OCI-LY1 (cell line): ENCODE measurements around the gene KRTCAP3.

Experiments
- H2AFZ ChIP-seq: fragments of 200-600 bp; sonication (generic), shearing (Covaris generic); 2 replicates; pipeline ENCODE4 v1.6.0; 2014; ENCODE audit warnings: antibody characterized with exemption, mild to moderate bottlenecking, low read length
- H3F3A ChIP-seq: fragments of 200-600 bp; sonication (generic), shearing (Covaris generic); 2 replicates; pipeline ENCODE4 v1.6.0; 2014; ENCODE audit warnings: mild to moderate bottlenecking, antibody characterized with exemption, low read length, moderate library complexity; ENCODE audit not compliant: insufficient read depth
- H3K27ac ChIP-seq: fragments of 200-600 bp; sonication (generic); 2 replicates; pipeline ENCODE4 v1.5.1; 2014; ENCODE audit warnings: low read length, mixed run types, mild to moderate bottlenecking, low read depth; ENCODE audit not compliant: poor library complexity, severe bottlenecking
- H3K27me3 ChIP-seq: fragments of 200-600 bp; sonication (generic); 2 replicates; pipeline ENCODE4 v1.6.0; 2014; ENCODE audit warnings: antibody characterized with exemption, mild to moderate bottlenecking, low read length, moderate library complexity; ENCODE audit not compliant: insufficient read depth
- H3K36me3 ChIP-seq: fragments of 200-600 bp; sonication (generic); 2 replicates; pipeline ENCODE4 v1.6.1; 2014; ENCODE audit warnings: mild to moderate bottlenecking, antibody characterized with exemption, low read length, moderate library complexity, mixed read lengths; ENCODE audit not compliant: insufficient read depth
- H3K4me1 ChIP-seq: fragments of 200-600 bp; sonication (generic); 2 replicates; pipeline ENCODE4 v1.5.1; 2014; ENCODE audit warnings: mild to moderate bottlenecking, low read length, moderate library complexity; ENCODE audit not compliant: insufficient read depth, severe bottlenecking
- H3K4me2 ChIP-seq: fragments of 200-600 bp; sonication (generic), shearing (Covaris generic); 2 replicates; pipeline ENCODE4 v1.6.1; 2014; ENCODE audit warnings: low read length
- H3K4me3 ChIP-seq: fragments of 200-600 bp; sonication (generic); 2 replicates; pipeline ENCODE4 v1.5.1; 2014; ENCODE audit warnings: low read length, low read depth, mild to moderate bottlenecking, mixed read lengths; ENCODE audit not compliant: poor library complexity, severe bottlenecking
- H3K79me2 ChIP-seq: fragments of 200-600 bp; shearing (Covaris generic); 2 replicates; pipeline ENCODE4 v1.6.1; 2016; ENCODE audit warnings: mixed run types, low read length, mixed read lengths; ENCODE audit not compliant: insufficient read depth
- H3K9ac ChIP-seq: fragments of 200-600 bp; sonication (generic), shearing (Covaris generic); 2 replicates; pipeline ENCODE4 v1.6.1; 2014; ENCODE audit warnings: mild to moderate bottlenecking, low read length, mixed read lengths
- H3K9me2 ChIP-seq: fragments of 200-600 bp; sonication (generic), shearing (Covaris generic); 2 replicates; pipeline ENCODE4 v1.6.1; 2014; ENCODE audit warnings: low read depth, mild to moderate bottlenecking, low read length, mixed read lengths
- H3K9me3 ChIP-seq: fragments of 200-600 bp; shearing (Covaris generic); 2 replicates; pipeline ENCODE4 v1.6.1; 2014; ENCODE audit warnings: low read length, mixed read lengths
- H4K20me1 ChIP-seq: fragments of 200-600 bp; sonication (generic), shearing (Covaris generic); 2 replicates; pipeline ENCODE4 v1.6.0; 2016; ENCODE audit warnings: mild to moderate bottlenecking, low read length; ENCODE audit not compliant: insufficient read depth
- EZH2 ChIP-seq: fragments of 200-600 bp; sonication (generic), shearing (Covaris generic); IDR thresholded peaks from 2 replicates; pipeline ENCODE4 v1.8.0; 2017; ENCODE audit warnings: borderline replicate concordance, mixed run types, mild to moderate bottlenecking, antibody characterized with exemption, low read length, moderate library complexity, mixed read lengths
- TF ChIP-seq, protein P1 (sequence below): fragments of 200-600 bp; sonication (generic), shearing (Covaris generic); IDR thresholded peaks from 2 replicates; pipeline ENCODE4 v1.5.1; 2017; ENCODE audit warnings: mild to moderate bottlenecking, antibody characterized with exemption, low read length, moderate library complexity, mixed read lengths

KRTCAP3 gene

DNA sequence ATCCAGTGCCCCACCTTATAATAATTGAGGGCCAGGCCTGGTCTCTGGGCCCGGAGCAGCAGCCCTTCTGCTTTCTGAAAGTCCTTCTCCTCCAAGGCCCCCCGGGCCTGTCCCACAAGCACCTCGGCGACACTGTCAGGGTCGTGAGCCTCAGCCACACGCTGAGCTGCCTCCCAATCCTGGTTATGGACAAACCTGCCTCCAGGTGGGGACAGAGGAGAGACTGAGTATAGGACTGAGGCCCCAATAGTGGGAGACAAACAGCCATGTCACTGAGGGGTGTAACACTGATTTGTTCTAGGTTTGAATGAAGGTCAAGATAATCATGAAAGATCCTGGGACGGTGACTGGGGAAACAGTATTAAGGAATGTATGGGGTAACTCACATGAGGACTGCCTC lies 11.8 kb downstream of the KRTCAP3 start:
- TF ChIP-seq EZH2: no peak
- TF ChIP-seq, protein P1, sequence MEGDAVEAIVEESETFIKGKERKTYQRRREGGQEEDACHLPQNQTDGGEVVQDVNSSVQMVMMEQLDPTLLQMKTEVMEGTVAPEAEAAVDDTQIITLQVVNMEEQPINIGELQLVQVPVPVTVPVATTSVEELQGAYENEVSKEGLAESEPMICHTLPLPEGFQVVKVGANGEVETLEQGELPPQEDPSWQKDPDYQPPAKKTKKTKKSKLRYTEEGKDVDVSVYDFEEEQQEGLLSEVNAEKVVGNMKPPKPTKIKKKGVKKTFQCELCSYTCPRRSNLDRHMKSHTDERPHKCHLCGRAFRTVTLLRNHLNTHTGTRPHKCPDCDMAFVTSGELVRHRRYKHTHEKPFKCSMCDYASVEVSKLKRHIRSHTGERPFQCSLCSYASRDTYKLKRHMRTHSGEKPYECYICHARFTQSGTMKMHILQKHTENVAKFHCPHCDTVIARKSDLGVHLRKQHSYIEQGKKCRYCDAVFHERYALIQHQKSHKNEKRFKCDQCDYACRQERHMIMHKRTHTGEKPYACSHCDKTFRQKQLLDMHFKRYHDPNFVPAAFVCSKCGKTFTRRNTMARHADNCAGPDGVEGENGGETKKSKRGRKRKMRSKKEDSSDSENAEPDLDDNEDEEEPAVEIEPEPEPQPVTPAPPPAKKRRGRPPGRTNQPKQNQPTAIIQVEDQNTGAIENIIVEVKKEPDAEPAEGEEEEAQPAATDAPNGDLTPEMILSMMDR: no peak
- Histone ChIP-seq H3K4me3 (no peak overlapping the region), H4K20me1 (no peaks in the 10 kb centered on the region), H3K9me3 (no peaks in the 10 kb centered on the region), H3K4me2 (no peak overlapping the region), H2AFZ (no peak overlapping the region), H3K9me2 (no peaks in the 10 kb centered on the region), H3K4me1 (no peaks in the 10 kb centered on the region), H3K27me3 (no peaks in the 10 kb centered on the region), H3K9ac (no peak overlapping the region), H3K79me2 (no peaks in the 10 kb centered on the region), H3F3A (no peaks in the 10 kb centered on the region), H3K36me3 (peaks cover 14% of the 10 kb centered on the region; the same call in 1 of the 2 replicates), H3K27ac (no peak overlapping the region)

DNA sequence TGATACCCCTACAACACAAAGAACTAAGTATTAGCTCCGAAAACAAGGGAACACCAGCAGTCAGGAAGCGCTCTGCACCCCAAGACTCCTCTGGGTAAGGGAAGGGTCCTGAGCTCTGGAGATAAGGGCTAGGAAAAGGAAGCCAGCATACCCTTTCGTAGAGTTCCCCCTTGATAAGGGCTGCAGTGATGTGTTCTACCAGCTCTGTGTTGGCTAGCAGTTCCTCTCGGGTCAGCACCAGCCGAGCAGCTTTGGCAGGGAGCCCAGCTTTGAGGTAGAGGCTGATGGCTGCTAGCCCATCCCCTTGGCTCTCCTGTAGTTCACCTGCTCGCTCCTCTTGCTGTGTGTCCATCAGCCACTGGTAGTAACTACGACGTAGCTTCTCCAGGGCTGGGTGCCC lies 18.9 kb downstream of the KRTCAP3 start:
- no peaks in the 10 kb centered on the region for H3K79me2 ChIP-seq
- no peak overlapping the region for H3K4me3 ChIP-seq
- H3K4me1 ChIP-seq: no peaks in the 10 kb centered on the region
- no peak overlapping the region for H3K4me2 ChIP-seq
- H3K9me3 ChIP-seq: no peaks in the 10 kb centered on the region
- no peaks in the 10 kb centered on the region for H3F3A ChIP-seq
- no peak overlapping the region for H3K9ac ChIP-seq
- TF ChIP-seq, protein P1: no peak
- no peak for TF ChIP-seq EZH2
- H3K27ac ChIP-seq: no peak overlapping the region
- no peaks in the 10 kb centered on the region for H3K9me2 ChIP-seq
- H3K36me3 ChIP-seq: no peaks in the 10 kb centered on the region
- H2AFZ ChIP-seq: no peak overlapping the region
- no peaks in the 10 kb centered on the region for H4K20me1 ChIP-seq
- no peaks in the 10 kb centered on the region for H3K27me3 ChIP-seq

DNA sequence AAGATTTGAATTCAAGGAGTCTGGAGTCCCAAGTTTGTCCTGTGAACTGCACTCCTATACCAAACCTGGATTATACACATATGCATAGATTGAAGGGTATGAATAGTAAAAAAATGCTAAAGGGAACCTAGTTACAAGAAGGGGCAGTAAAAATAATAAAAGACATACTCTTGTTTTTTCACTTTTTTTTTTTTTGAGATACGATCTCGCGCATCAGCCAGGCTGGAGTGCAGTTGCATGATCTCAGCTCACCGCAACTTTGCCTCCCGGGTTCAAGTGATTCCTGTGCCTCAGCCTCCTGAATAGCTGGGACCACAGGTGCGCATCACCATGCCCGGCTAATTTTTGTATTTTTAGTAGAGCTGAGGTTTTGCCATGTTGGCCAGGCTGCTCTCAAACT lies 22.3 kb downstream of the KRTCAP3 start:
- Histone ChIP-seq H3K4me3 (no peak overlapping the region), H3K79me2 (no peaks in the 10 kb centered on the region), H3K27me3 (no peaks in the 10 kb centered on the region), H4K20me1 (no peaks in the 10 kb centered on the region), H3K36me3 (no peaks in the 10 kb centered on the region), H3K27ac (no peak overlapping the region), H3K4me2 (no peak overlapping the region), H3K4me1 (no peaks in the 10 kb centered on the region), H3K9me3 (no peaks in the 10 kb centered on the region), H3F3A (no peaks in the 10 kb centered on the region), H2AFZ (no peak overlapping the region), H3K9ac (no peak overlapping the region), H3K9me2 (no peaks in the 10 kb centered on the region)
- TF ChIP-seq, protein P1: no peak
- TF ChIP-seq EZH2: no peak
